Left renal pelvis (tissue), 4 donors: ENCODE measurements around the gene CFAP54. TPM values are rescaled to one million over a fixed set of nuclear protein-coding genes. Genes with fewer than 3 reads are reported as not detected.
"Not testable (repeated sequence)": the region's sequence is repeated elsewhere in the genome, so short reads cannot be mapped to it uniquely, and the experiment has no call there.

Experiments
- DNase-seq, 4 donors: peaks; one replicate each; pipeline ENCODE4 v3.0.0-alpha.2; 2013; ENCODE audit warnings: low read depth in 4 of 4, low spot score in 3 of 4
- polyA plus RNA-seq, 4 donors: library from polyadenylated mRNA; unstranded; fragments of 120-200 nt; gene quantifications; one replicate each; pipeline ENCODE4 v1.2.1, GENCODE V29; 2013; ENCODE audit not compliant: insufficient read length in 4 of 4

CFAP54 gene
- polyA plus RNA-seq, 4 donors = 0.44 to 3.8 (median 2.7) TPM

DNA sequence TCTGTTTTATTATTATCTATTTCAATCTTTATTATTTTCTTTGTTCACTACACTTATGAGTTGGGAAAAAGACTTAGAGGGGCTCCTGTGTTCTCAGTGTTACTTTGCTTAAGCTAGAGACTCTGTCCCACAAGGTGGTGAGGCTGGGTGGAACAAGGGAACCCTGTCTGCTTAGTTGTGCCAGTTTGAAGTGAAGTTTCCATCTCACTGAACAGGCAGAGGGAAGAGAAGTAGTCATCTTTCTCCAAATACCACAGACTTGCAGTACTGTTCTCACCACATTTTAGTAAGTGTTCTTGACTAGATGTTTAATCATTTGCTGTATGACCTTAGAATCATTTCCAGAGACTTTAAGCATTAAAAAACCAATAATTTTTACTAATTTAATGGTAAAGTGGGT lies 222.0 kb downstream of the CFAP54 start:
- no peak for DNase-seq

- no peak for DNase-seq
Observed at GRCh38 chr12:96714199-96714598, 224.8 kb downstream of the CFAP54 start.

DNA sequence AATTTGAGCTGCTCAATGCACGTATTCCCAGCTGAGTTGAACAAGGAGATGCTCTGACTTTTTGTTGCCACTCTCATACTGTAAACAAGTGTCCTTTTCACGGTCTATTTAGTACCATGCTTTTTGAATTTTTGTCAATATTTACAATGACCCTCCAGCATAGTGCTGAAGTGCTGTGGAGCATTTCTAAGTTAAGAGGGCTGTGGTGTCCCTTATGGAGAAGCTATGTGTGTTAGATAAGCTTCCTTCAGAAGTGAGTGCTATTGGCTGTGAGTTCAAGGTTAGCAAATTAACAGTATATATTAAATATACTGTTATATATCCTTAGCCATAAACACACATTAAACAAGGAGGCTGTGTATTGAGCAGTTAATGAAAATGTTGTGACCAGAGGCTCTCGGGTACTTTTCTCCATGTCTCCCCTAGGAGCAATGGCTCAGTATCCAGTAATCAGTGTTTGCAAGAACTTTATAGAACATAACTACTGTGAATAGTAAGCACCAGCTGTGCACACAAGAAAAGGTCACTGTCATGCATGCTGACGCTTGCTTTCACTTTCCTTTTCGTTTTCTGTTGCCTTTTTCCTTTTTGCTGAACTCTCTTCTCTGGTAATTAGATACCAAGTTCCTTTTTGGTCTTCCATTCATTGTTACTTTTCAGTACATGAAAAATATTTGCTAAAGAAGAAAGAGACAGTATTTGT lies 230.4 kb downstream of the CFAP54 start:
- DNase-seq = peak in 2 of 4 donors; percentile 16 to 17

GRCh38 chr12:96720363-96720705 lies 231.0 kb downstream of the CFAP54 start:
- DNase-seq = no peak

GRCh38 chr12:96729466-96729865 lies 240.1 kb downstream of the CFAP54 start:
- DNase-seq = not testable (repeated sequence)

DNA sequence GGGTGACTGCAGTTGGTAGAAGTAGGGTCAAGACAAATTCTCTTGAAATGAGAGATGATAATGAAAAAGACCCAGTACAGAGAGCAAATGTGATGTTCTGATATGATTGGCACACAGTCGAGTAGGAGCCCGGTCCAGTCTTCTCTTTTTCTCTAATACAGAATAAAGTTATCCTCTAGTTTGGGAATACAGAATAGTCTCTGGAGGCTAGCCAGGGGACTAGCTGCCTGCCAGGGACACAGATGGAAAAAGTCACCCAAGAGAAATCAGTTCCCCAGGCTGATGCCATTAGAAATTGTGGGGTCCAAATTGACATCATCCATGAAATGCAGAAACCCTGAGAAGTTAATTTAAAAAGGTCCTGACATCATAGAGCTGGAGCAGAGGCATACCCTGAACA lies 240.5 kb downstream of the CFAP54 start:
- no peak for DNase-seq

DNA sequence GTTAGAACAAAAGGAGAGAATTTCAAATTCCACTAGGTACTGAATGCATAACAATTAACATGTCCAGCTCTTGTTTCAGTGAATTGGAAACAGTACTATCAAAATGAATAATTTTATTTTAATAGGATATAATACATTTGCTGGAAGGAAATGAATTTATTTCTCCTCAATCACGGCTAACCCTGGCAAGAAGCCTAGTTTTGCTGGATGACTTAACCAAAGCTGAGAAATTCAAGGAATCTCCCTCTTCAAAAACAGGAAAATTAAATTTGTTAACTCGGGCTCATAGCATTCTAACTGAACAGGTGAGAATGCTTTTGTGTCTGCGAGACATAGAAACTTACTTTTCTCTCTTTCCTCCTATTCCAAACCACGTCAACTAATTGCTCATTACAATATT lies 254.2 kb downstream of the CFAP54 start:
- DNase-seq = peak in 1 of 4 donors; percentile 3

DNA sequence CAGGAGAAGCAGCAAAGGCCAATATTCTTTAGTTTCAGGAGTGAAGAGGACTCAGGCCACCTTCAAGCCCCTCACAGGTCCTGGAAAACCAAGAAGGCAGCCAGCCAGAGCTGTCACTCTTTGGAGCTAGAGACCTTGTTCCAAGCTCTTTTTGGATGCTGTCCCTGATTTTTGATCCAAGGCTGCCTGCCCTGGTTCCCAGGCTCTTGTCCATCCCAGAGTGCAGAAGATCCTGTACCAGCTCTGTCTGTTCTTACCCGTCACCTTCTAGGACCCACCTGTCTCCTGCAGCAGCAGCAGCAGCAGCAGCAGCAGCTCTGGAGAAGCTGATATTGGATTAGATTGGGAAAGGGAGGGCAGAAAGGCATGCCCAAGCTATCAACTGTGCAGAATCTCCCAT lies 260.6 kb downstream of the CFAP54 start:
- DNase-seq = no peak

GRCh38 chr12:96751626-96752025 lies 262.2 kb downstream of the CFAP54 start:
- no peak for DNase-seq

GRCh38 chr12:96752211-96752610 lies 262.8 kb downstream of the CFAP54 start:
- DNase-seq = no peak

- no peak for DNase-seq
Observed at GRCh38 chr12:96766232-96766631, 276.9 kb downstream of the CFAP54 start.

GRCh38 chr12:96769400-96769799 lies 280.0 kb downstream of the CFAP54 start:
- no peak for DNase-seq

- no peak for DNase-seq
Observed at GRCh38 chr12:96770219-96771102, 281.1 kb downstream of the CFAP54 start.

- no peak for DNase-seq
Observed at GRCh38 chr12:96773031-96773430, 283.7 kb downstream of the CFAP54 start.

DNA sequence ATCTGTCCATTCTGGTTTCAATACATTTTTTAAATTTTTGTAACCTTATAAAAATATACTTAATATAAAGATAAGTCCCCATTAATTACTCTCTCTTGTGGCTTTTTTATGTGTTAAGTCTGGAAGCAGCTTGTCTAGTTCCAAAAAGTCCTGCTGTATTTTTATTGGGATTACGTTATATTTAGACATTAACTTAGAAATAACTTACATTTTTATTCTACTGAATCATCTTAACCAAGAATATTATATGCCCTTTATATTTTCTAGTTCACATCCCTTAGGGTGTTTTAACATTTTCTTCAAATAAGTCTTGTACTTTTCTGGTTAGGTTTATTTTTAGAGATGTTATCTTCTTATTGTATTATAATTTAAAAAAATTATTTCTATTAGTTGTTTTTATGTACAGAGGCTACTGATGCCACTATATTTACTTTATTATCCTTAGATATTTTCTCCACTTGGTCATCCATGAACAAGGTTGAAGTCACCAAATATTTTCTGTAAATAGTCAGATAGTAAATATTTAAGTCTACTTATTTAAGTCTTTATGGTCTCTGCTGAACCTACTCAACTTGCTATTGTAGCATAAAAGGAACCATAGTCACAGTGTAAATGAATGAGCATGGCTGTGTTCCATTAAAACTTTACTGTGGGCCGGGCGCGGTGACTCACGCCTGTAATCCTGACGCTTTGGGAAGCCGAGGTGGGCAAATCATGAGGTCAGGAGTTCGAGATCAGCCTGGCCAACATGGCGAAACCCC lies 285.3 kb downstream of the CFAP54 start:
- no peak for DNase-seq

DNA sequence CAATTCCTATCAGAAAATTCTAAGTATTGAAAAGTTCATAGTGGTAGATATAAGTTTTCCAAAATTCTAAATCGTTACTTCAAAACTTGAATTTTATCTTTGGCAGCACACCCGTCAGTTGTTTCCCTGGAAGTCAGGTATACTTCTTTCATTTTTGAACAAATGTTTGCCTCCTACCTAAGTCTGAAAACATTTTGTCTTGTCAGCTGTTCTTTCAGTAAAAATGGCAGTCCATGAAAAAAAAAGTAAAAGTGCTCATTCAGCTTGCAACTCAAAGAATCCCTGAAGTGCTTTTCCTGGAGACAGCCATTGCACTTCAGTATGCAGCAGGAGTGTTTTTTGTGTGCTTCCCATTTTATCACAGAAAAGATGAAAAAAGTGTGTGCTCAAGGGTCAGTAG lies 287.5 kb downstream of the CFAP54 start:
- DNase-seq = no peak

DNA sequence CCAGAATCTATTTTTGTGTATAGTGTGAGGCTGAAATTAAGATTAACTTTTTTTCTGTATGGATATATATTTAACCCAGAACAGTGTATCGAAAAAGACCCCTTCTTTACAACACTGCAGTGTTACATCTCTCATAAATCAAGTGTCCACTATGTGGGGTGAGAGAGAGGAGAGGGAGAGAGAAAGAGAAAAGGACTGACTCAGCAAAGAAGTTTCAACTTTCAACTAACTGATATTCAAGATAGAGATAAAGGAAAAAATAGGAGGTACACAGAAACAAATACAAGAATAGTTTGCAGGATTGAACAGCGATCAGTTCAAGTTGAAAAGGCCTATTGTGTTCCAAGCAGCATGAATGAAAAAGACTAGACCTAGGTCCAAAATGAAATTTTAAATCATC lies 291.0 kb downstream of the CFAP54 start:
- no peak for DNase-seq

GRCh38 chr12:96786791-96787190 lies 297.4 kb downstream of the CFAP54 start:
- no peak for DNase-seq

- no peak for DNase-seq
Observed at GRCh38 chr12:96803969-96804368, 314.6 kb downstream of the CFAP54 start.

GRCh38 chr12:96806272-96806671 lies 316.9 kb downstream of the CFAP54 start:
- DNase-seq = no peak

DNA sequence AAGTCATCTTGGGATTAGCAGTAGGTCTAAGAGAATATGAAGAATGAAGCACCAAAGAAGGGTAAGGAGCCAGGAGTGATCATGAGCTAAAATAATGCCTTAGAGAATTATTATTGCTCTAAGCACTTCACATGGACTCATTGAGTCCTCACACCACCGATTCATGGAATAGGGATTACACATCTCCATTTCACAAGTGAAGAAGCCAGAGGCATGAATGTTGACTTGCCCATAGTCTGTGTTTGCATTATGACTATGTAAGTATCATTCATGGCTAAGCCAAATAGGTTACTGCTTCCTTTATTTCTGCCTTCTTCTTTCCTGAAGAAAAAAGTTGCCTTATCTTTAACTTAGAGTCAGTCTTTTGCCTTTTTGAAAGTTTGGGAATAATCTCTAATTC lies 318.4 kb downstream of the CFAP54 start:
- DNase-seq = no peak
